Measurements from ENCODE around the gene NUP214. TPM values are rescaled to one million over a fixed set of nuclear protein-coding genes. Genes with fewer than 3 reads are reported as not detected.

Gene NUP214
- total RNA-seq, 1 experiment from 2014 or later: 25.6 TPM

- Histone ChIP-seq H3K9me2 (replicated peaks; ENCODE audit: low read length) (no peaks in the 10 kb centered on the region), H3F3A (ENCODE audit: low read length, unreplicated experiment) (no peaks in the 10 kb centered on the region), H3K27ac (ENCODE audit: low read length) (no peak overlapping the region), H4K20me1 (ENCODE audit: low read length) (no peaks in the 10 kb centered on the region), H3K36me3 (ENCODE audit: low read depth, low read length) (no peaks in the 10 kb centered on the region), H3K4me3 (ENCODE audit: low read length) (no peak overlapping the region), H3K79me2 (ENCODE audit: low read length) (no peaks in the 10 kb centered on the region), H3K27me3 (ENCODE audit: low read length) (no peaks in the 10 kb centered on the region), H3K4me1 (ENCODE audit: insufficient read depth, low read length) (no peaks in the 10 kb centered on the region), H3K9ac (ENCODE audit: low read length) (no peak overlapping the region), H3K4me2 (ENCODE audit: low read length) (no peak overlapping the region), H3K9me3 (ENCODE audit: low read length) (no peaks in the 10 kb centered on the region), H2AFZ (ENCODE audit: low read length) (no peak overlapping the region)
- POLR2A ChIA-PET (ENCODE audit: unreplicated experiment): no interaction called here
- intact Hi-C loops (cut with micrococcal nuclease): no loop called here
- CTCF ChIA-PET: no interaction called here
- TF ChIP-seq EZH2phosphoT487 (IDR thresholded peaks at IDR 0.05; ENCODE audit: borderline replicate concordance, low read length): no peak
- no peak for TF ChIP-seq CTCF (conservative IDR thresholded peaks at IDR 0.05; ENCODE audit: low read depth, low read length)
- no peak for TF ChIP-seq EZH2 (IDR thresholded peaks at IDR 0.05; ENCODE audit: low read length, unreplicated experiment)
- DNase-seq: no peak
- BruUV-seq (replicated peaks): no TSS peak
- no peak for ATAC-seq
Measured at GRCh38 chr9:131226226-131226625, 100.8 kb downstream of the NUP214 start.

- Histone ChIP-seq H3F3A (ENCODE audit: low read length, unreplicated experiment) (no peaks in the 10 kb centered on the region), H3K4me2 (ENCODE audit: low read length) (no peak overlapping the region), H3K79me2 (ENCODE audit: low read length) (no peaks in the 10 kb centered on the region), H2AFZ (ENCODE audit: low read length) (no peak overlapping the region), H3K4me3 (ENCODE audit: low read length) (no peak overlapping the region), H3K27ac (ENCODE audit: low read length) (no peak overlapping the region), H3K9me2 (replicated peaks; ENCODE audit: low read length) (no peaks in the 10 kb centered on the region), H3K4me1 (ENCODE audit: insufficient read depth, low read length) (no peaks in the 10 kb centered on the region), H3K9ac (ENCODE audit: low read length) (no peak overlapping the region), H3K36me3 (ENCODE audit: low read depth, low read length) (0 out of 2 replicates have a peak, but pooled peaks cover 7% of the 10 kb centered on the region), H3K9me3 (ENCODE audit: low read length) (no peaks in the 10 kb centered on the region), H4K20me1 (ENCODE audit: low read length) (no peaks in the 10 kb centered on the region), H3K27me3 (ENCODE audit: low read length) (no peaks in the 10 kb centered on the region)
- TF ChIP-seq EZH2phosphoT487 (IDR thresholded peaks at IDR 0.05; ENCODE audit: borderline replicate concordance, low read length) (no peak), EZH2 (IDR thresholded peaks at IDR 0.05; ENCODE audit: low read length, unreplicated experiment) (no peak), CTCF (conservative IDR thresholded peaks at IDR 0.05; ENCODE audit: low read depth, low read length) (no peak)
- no peak for ATAC-seq
- no TSS peak for BruUV-seq (replicated peaks)
- CTCF ChIA-PET: no interaction called here
- intact Hi-C loops (cut with micrococcal nuclease): no loop called here
- no peak for DNase-seq
- POLR2A ChIA-PET (ENCODE audit: unreplicated experiment): no interaction called here
Measured at GRCh38 chr9:131227112-131227958, 101.9 kb downstream of the NUP214 start.

GRCh38 chr9:131227959-131228460 is 102.6 kb downstream of the NUP214 start:
- Histone ChIP-seq H4K20me1 (ENCODE audit: low read length) (no peaks in the 10 kb centered on the region), H3K4me1 (ENCODE audit: insufficient read depth, low read length) (no peaks in the 10 kb centered on the region), H2AFZ (ENCODE audit: low read length) (no peak overlapping the region), H3K36me3 (ENCODE audit: low read depth, low read length) (0 out of 2 replicates have a peak, but pooled peaks cover 7% of the 10 kb centered on the region), H3K9me3 (ENCODE audit: low read length) (no peaks in the 10 kb centered on the region), H3K4me2 (ENCODE audit: low read length) (no peak overlapping the region), H3K79me2 (ENCODE audit: low read length) (no peaks in the 10 kb centered on the region), H3F3A (ENCODE audit: low read length, unreplicated experiment) (no peaks in the 10 kb centered on the region), H3K27me3 (ENCODE audit: low read length) (no peaks in the 10 kb centered on the region), H3K4me3 (ENCODE audit: low read length) (no peak overlapping the region), H3K9ac (ENCODE audit: low read length) (no peak overlapping the region), H3K9me2 (replicated peaks; ENCODE audit: low read length) (no peaks in the 10 kb centered on the region), H3K27ac (ENCODE audit: low read length) (no peak overlapping the region)
- DNase-seq (no peak), ATAC-seq (no peak)
- TF ChIP-seq EZH2phosphoT487 (IDR thresholded peaks at IDR 0.05; ENCODE audit: borderline replicate concordance, low read length) (no peak), EZH2 (IDR thresholded peaks at IDR 0.05; ENCODE audit: low read length, unreplicated experiment) (no peak), CTCF (conservative IDR thresholded peaks at IDR 0.05; ENCODE audit: low read depth, low read length) (no peak)
- ChIA-PET CTCF (no interaction called here), POLR2A (ENCODE audit: unreplicated experiment) (no interaction called here)
- no TSS peak for BruUV-seq (replicated peaks)
- intact Hi-C loops (cut with micrococcal nuclease): no loop called here
